ENCODE results near the gene RASAL1. TPM values are rescaled to one million over a fixed set of nuclear protein-coding genes. Genes with fewer than 3 reads are reported as not detected.

The RASAL1 gene, protein sequence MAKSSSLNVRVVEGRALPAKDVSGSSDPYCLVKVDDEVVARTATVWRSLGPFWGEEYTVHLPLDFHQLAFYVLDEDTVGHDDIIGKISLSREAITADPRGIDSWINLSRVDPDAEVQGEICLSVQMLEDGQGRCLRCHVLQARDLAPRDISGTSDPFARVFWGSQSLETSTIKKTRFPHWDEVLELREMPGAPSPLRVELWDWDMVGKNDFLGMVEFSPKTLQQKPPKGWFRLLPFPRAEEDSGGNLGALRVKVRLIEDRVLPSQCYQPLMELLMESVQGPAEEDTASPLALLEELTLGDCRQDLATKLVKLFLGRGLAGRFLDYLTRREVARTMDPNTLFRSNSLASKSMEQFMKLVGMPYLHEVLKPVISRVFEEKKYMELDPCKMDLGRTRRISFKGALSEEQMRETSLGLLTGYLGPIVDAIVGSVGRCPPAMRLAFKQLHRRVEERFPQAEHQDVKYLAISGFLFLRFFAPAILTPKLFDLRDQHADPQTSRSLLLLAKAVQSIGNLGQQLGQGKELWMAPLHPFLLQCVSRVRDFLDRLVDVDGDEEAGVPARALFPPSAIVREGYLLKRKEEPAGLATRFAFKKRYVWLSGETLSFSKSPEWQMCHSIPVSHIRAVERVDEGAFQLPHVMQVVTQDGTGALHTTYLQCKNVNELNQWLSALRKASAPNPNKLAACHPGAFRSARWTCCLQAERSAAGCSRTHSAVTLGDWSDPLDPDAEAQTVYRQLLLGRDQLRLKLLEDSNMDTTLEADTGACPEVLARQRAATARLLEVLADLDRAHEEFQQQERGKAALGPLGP
- 2.2 TPM in 2 replicates for total RNA-seq

DNA sequence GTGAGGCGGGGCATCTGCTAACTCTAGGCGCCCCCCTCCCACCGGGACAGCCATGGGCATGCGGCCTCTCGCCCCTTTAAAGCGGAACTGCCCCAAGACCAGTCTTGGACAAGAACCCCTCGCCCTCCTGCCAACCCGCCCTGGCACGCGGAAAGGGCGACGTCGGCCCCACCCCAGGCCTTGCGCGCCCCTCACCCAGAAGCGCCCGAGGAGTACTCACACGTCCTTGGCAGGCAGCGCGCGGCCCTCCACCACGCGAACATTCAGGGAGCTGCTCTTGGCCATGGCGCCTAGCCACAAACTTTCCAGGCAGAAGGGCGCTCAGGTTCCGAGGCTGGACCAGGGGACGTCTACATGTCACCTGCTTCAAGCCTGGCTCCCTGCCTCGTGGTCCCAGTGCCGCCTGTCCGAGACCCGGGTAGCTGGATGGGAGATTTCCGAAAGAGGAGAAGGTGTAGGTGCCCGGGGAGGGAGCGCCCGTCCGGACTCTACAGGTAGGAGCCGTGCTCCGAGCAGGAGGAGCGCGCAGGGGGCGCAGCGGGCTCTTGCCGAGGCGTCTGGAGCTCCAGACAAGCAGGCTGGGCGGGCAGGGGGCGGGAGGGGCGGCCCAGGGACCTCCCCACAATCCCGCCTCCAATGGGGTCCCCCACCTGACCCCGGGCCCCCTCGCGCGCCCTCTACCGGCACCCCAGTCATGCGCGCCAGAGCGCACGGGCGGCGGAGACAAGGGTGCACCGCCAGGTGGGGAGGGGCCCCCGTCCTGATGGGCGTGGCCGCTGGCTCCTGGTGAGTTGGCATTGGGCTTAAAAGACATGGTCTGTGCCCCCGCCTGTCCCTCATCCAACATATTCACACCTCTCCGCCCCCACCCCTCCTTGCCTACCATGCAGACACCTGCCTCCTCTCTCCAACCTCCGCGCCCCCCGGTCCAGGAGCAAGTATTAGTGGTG lies at the start of gene RASAL1:
Gene RASAL1 (minus strand): TSS at position 584 of the 950 bp plus-strand sequence. CDS start 299 bp downstream, at position 285.
- intact Hi-C loops (cut with micrococcal nuclease): loop anchor here (2.0 to 10.0 kb wide), 2 partner anchors 17 to 231 kb away; partner anchors contain the start of gene OAS1
- Mint-ChIP-seq H3K27ac (peak within 1 kb of the TSS; percentile 85), H3K27me3 (ENCODE audit: low read depth) (no peaks in the 10 kb centered on the region), H3K9me3 (no peaks in the 10 kb centered on the region), H3K4me3 (ENCODE audit: low read depth) (peak within 1 kb of the TSS; percentile 77), H3K4me1 (ENCODE audit: low read depth) (peaks cover 15% of the 10 kb centered on the region), H3K36me3 (ENCODE audit: low read depth) (no peaks in the 10 kb centered on the region)
- DNase-seq (ENCODE audit: low spot score): peak; percentile 65

DNA sequence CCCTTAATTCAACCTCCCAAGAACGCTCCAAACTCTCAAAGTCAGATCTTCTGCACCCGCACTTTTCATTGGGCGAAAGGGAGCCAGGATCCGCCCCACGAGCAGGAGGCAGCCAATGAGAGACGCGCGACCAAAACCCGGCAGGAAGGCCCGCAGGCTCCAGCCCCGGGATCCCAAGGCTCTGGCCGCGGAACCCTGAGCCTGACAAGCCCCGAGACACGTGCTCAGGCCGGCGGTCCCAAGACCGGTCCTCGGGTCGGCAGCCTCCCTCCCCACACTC lies 49.3 kb upstream of the RASAL1 start:
- H3K27ac Mint-ChIP-seq: peak overlapping the region; percentile 93
- intact Hi-C loops (cut with micrococcal nuclease): loop anchor here (1.0 kb wide), 2 partner anchors 23 to 36 kb away; partner anchors contain the start of gene TPCN1
- no peaks in the 10 kb centered on the region for H3K27me3 Mint-ChIP-seq (ENCODE audit: low read depth)
- peaks cover 49% of the 10 kb centered on the region for H3K36me3 Mint-ChIP-seq (ENCODE audit: low read depth)
- peak overlapping the region; percentile 90 for H3K4me3 Mint-ChIP-seq (ENCODE audit: low read depth)
- peaks cover 26% of the 10 kb centered on the region for H3K4me1 Mint-ChIP-seq (ENCODE audit: low read depth)
- H3K9me3 Mint-ChIP-seq: no peaks in the 10 kb centered on the region
- peak; percentile 88 for DNase-seq (ENCODE audit: low spot score)

DNA sequence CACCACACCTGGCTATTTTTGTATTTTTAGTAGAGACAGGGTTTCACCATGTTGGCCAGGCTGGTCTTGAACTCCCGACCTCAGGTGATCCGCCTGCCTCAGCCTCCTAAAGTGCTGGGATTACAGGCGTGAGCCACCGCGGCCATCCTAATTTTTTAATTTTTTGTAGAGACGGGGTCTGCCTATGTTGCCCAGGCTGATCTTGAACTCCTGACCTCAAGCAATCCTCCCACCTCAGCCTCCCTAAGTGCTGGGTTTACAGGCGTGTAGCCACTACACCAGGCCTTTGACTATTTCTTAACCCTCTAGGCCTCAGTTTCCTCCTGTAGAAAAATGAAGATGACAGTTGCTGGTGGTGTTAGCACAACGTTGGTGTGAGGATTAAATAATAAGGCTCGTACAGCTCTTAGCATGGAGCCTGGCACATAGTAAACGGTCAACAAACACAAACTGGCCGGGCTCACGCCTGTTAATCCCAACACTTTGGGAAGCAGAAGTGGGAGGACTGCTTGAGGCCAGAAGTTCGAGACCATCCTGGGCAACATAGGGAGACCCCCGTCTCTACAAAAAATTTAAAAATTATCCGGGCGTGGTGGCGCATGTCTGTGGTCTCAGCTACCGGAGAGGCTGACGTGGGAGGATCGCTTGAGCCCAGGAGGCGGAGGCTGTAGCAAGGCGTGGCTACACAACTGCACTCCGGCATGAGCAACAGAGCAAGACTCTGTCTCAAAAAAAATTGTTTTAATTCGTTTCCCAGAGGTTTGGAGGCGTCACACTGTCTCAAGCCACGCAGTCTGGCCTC lies 48.7 kb upstream of the RASAL1 start:
- peak overlapping the region; percentile 90 for H3K4me3 Mint-ChIP-seq (ENCODE audit: low read depth)
- H3K4me1 Mint-ChIP-seq (ENCODE audit: low read depth): peaks cover 26% of the 10 kb centered on the region
- H3K9me3 Mint-ChIP-seq: no peaks in the 10 kb centered on the region
- DNase-seq (ENCODE audit: low spot score): no peak
- intact Hi-C loops (cut with micrococcal nuclease): no loop called here
- peak overlapping the region; percentile 93 for H3K27ac Mint-ChIP-seq
- peaks cover 52% of the 10 kb centered on the region for H3K36me3 Mint-ChIP-seq (ENCODE audit: low read depth)
- H3K27me3 Mint-ChIP-seq (ENCODE audit: low read depth): no peaks in the 10 kb centered on the region

DNA sequence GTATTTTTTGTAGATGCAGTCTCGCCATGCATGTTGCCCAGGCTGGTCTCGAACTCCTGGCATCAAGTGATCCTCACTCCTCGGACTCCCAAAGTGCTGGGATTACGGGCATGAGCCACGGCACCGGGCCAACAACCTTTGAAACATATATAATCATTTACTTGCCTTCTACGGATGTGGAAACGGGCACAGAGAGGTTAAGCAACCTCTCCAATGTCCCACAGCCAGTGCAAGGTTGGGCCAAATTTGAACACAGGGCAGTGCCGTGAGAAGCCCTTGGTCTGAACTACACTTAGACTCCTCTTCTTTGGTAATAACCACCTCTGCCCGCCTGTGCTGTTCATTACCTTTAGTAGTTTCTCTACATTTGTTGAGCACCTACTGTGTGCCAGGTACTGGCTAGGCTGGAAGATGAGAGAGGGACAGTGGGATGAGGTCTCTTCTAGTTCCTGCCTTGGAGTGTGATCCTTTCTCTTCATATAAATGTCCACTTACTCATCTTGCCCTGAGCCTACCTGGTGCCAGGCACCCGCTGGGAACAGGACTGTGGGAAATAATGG lies 47.5 kb upstream of the RASAL1 start:
- H3K27me3 Mint-ChIP-seq (ENCODE audit: low read depth): no peaks in the 10 kb centered on the region
- intact Hi-C loops (cut with micrococcal nuclease): no loop called here
- H3K4me3 Mint-ChIP-seq (ENCODE audit: low read depth): peak overlapping the region; percentile 90
- H3K27ac Mint-ChIP-seq: peak overlapping the region; percentile 55
- H3K9me3 Mint-ChIP-seq: no peaks in the 10 kb centered on the region
- H3K4me1 Mint-ChIP-seq (ENCODE audit: low read depth): peaks cover 24% of the 10 kb centered on the region
- H3K36me3 Mint-ChIP-seq (ENCODE audit: low read depth): peaks cover 57% of the 10 kb centered on the region
- DNase-seq (ENCODE audit: low spot score): no peak

DNA sequence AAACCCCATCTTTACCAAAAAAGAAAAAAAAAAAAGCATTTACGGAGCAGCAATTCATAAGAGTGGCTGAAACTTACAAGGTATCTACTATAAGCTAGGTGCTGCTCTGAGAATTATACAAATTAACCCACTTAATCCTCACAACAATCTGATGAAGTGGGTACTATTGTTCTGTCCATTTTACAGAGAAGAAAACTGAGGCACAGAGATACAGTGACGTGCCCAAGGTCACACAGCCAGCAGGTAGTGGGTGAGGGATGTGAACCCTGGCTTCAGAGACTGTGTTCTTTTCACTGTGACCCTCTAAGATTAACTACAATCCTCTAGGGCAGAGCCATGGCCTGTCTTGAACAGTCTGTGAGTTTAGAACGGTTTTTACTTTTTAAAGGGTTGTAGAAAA lies 46.4 kb upstream of the RASAL1 start:
- intact Hi-C loops (cut with micrococcal nuclease): no loop called here
- no peak overlapping the region for H3K27ac Mint-ChIP-seq
- no peaks in the 10 kb centered on the region for H3K9me3 Mint-ChIP-seq
- peaks cover 64% of the 10 kb centered on the region for H3K36me3 Mint-ChIP-seq (ENCODE audit: low read depth)
- peaks cover 19% of the 10 kb centered on the region for H3K4me1 Mint-ChIP-seq (ENCODE audit: low read depth)
- no peaks in the 10 kb centered on the region for H3K27me3 Mint-ChIP-seq (ENCODE audit: low read depth)
- DNase-seq (ENCODE audit: low spot score): no peak
- H3K4me3 Mint-ChIP-seq (ENCODE audit: low read depth): no peak overlapping the region

DNA sequence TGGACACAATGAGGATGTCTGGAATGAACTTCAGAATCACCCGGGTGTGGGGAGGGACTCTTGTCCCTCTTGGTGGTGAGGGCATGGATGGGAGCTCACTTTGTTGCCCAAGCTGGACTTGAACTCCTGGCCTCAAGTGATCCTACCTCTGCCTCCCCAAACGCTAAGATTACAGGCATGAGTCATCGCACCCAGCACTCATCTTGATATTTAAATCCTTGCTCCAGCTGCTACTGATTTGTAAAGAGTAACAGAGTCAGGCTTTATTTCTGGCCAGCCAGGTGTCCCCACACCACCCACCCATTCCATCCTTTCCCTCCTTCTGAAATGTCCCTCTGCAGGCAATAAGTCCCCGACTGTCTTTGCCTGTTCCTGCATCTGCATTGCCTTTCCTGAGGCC lies 44.8 kb upstream of the RASAL1 start:
- DNase-seq (ENCODE audit: low spot score): no peak
- Mint-ChIP-seq H3K36me3 (ENCODE audit: low read depth) (peaks cover 65% of the 10 kb centered on the region), H3K9me3 (no peaks in the 10 kb centered on the region), H3K4me3 (ENCODE audit: low read depth) (no peak overlapping the region), H3K4me1 (ENCODE audit: low read depth) (peaks cover 9% of the 10 kb centered on the region), H3K27ac (no peak overlapping the region), H3K27me3 (ENCODE audit: low read depth) (no peaks in the 10 kb centered on the region)
- intact Hi-C loops (cut with micrococcal nuclease): no loop called here

DNA sequence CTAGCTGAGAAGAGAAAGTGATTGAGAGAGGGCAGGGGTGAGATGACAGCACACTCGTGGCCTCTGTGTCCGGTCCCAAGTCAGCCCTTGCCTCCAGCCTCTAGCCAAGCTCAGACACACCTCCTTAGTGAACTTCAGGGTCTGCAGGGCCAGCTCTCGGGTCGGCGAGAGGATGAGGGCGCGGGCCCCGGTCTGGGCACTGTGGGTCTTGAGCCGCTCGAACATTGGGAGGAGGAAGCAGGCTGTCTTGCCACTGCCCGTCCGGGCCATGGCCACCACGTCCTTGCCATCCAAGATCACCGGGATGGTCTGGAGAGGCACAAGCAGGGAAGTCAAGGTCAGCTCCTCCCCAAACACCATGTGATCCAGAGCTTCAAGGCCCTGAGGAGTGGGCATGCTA lies 43.5 kb upstream of the RASAL1 start:
- H3K36me3 Mint-ChIP-seq (ENCODE audit: low read depth): peaks cover 72% of the 10 kb centered on the region
- H3K27me3 Mint-ChIP-seq (ENCODE audit: low read depth): no peaks in the 10 kb centered on the region
- H3K9me3 Mint-ChIP-seq: no peaks in the 10 kb centered on the region
- H3K27ac Mint-ChIP-seq: no peak overlapping the region
- intact Hi-C loops (cut with micrococcal nuclease): no loop called here
- H3K4me3 Mint-ChIP-seq (ENCODE audit: low read depth): no peak overlapping the region
- no peak for DNase-seq (ENCODE audit: low spot score)
- H3K4me1 Mint-ChIP-seq (ENCODE audit: low read depth): peaks cover 9% of the 10 kb centered on the region

DNA sequence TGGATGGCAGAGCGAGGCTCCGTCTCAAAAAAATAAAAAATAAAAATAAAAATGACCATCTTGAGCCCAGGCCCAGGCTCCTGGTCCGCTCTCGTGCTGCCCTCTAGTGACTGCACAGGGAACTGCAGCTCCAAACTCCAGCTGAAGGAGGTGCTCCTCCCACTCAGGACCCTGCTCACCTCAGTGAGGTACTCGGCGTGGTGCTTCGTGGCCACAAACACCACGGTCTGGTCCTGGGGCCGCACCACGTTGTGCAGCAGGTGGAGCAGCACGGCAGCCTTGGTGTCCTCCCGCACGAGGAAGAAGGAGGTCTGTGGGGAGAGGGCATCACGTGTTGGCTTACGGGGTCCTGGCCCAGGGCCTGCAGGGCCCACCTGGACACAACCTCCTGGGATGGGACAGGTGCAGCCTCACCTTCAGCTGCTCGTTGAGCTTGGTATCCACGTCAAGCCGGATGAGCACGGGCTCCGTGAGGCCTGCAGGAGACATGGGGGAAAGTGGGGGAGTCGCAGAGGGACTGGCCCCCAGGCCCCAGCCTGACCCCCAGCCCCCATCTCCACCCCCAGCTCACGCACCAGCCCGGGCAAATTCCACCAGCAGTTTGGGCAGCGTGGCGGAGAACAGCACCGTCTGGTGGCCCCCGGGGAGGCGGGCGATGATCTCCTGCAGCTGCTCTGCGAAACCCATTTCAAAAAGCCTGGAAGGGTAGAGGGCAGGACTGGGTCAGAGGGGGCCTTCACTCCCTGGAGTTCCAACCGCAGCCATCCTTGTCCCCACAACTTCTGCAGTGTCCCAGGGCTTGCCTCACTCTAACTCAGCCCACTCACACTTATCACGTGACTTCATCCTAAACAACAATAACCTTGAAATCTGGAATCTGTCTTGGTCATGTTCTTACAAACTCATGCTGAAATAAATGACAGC lies 39.2 kb upstream of the RASAL1 start:
- no peaks in the 10 kb centered on the region for H3K9me3 Mint-ChIP-seq
- DNase-seq (ENCODE audit: low spot score): peak; percentile 63
- H3K27me3 Mint-ChIP-seq (ENCODE audit: low read depth): no peaks in the 10 kb centered on the region
- no peaks in the 10 kb centered on the region for H3K4me1 Mint-ChIP-seq (ENCODE audit: low read depth)
- no peak overlapping the region for H3K27ac Mint-ChIP-seq
- H3K4me3 Mint-ChIP-seq (ENCODE audit: low read depth): no peak overlapping the region
- H3K36me3 Mint-ChIP-seq (ENCODE audit: low read depth): peaks cover 83% of the 10 kb centered on the region
- intact Hi-C loops (cut with micrococcal nuclease): loop anchor here (1.0 kb wide), 1 partner anchor 126 kb away; no protein-coding TSS in a partner anchor

DNA sequence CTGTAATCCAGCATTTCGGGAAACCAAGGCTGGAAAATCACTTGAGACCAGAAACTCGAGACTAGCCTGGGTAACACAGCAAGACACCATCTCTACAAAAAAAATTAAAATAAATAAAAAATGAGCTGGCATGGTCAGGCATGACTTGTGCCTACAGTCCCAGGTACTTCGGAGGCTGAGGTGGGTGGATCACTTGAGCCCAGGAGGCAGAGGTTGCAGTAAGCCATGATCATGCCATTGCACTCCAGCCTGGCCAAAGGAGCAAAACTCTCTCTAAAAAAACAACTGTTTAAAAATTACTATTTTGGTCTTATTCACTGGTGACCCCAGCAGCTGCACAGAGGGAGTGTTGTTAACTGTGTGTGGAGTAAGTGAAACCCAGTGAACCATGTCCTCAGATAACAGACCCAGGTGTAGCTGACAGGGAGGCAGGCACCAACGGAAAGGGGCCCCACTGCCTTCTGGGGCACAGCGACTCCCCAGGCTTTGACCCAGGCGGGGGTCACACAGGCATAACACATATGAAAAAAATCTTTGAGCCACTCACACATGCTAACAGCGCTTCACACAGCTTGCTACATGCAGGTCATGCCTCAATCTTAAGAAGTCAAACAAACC lies 37.6 kb upstream of the RASAL1 start:
- intact Hi-C loops (cut with micrococcal nuclease): no loop called here
- DNase-seq (ENCODE audit: low spot score): no peak

DNA sequence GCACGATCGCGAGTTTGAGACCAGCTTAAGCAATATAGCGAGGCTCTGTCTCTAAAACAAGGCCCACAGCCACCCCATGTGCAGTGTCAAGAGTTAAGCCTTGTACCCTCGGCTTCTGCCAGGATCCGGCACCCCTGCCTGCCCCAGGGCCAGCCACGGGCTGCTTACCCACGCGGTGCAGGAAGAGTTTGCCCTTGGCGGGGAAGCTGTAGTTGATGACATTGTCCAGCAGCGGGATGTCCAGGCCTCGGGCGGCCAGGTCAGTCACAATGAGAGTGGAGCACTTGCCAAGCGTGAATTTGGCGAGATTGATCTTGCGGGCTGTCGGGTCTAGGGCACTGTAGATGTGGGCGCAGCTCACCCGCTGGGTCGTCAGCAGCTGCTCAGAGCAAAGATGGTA lies 36.6 kb upstream of the RASAL1 start:
- Mint-ChIP-seq H3K27ac (no peak overlapping the region), H3K9me3 (no peaks in the 10 kb centered on the region), H3K4me3 (ENCODE audit: low read depth) (no peak overlapping the region), H3K4me1 (ENCODE audit: low read depth) (no peaks in the 10 kb centered on the region), H3K27me3 (ENCODE audit: low read depth) (no peaks in the 10 kb centered on the region), H3K36me3 (ENCODE audit: low read depth) (peaks cover 71% of the 10 kb centered on the region)
- no peak for DNase-seq (ENCODE audit: low spot score)
- intact Hi-C loops (cut with micrococcal nuclease): no loop called here

More for the DNA sequence above, 37.6 kb upstream of the RASAL1 start:
- H3K9me3 Mint-ChIP-seq: no peaks in the 10 kb centered on the region
- no peaks in the 10 kb centered on the region for H3K27me3 Mint-ChIP-seq (ENCODE audit: low read depth)
- H3K4me3 Mint-ChIP-seq (ENCODE audit: low read depth): no peak overlapping the region
- no peaks in the 10 kb centered on the region for H3K4me1 Mint-ChIP-seq (ENCODE audit: low read depth)
- H3K36me3 Mint-ChIP-seq (ENCODE audit: low read depth): peaks cover 82% of the 10 kb centered on the region
- no peak overlapping the region for H3K27ac Mint-ChIP-seq
